Hematopoietic multipotent progenitor cell treated with erythropoietin and hydrocortisone succinate and interleukin-3 and kit ligand, for 17 days (in vitro differentiated cells): ENCODE measurements around the gene ANAPC10.
"Not testable (repeated sequence)": the region's sequence is repeated elsewhere in the genome, so short reads cannot be mapped to it uniquely, and the experiment has no call there.

Source experiments
- DNase-seq: peaks from one replicate; pipeline ENCODE4 v3.0.0-alpha.2; 2015; ENCODE audit warnings: low spot score

Gene ANAPC10

DNA sequence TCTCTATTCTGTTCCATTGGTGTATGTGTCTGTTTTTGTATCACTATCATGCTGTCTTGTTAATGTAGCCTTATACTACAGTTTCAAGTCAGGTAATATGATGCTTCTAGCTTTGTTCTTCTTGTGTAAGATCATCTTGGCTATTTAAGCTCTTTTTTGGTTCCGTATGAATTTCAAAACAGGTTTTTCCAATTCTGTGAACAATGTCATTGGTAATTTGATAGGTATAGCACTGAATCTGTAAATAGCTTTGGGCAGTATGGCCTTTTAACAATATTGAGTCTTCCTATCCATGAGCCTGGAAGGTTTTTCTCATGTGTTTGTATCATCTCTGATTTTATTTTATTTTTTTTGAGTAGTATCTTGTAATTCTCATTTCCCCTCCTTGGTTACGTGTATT lies 94.3 kb downstream of the ANAPC10 start:
- no peak for DNase-seq

DNA sequence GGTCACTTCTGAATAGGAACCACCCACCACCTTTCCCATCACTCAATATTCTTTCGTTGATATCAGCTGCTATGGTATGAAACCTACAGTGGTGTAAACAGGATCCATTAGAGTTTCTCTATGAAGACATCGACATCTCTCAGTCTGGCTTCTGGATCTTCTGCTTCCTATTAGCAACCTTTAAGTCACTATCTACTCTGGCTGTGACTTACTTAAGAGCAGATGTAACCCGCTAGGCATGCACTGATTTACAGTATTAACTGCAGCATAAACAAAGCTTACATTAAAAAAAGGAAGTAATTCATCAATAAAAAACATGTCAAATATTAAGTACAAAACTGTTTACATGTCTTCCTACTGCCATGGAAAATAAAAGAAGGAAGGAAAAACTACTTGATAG lies 96.4 kb downstream of the ANAPC10 start:
- no peak for DNase-seq

DNA sequence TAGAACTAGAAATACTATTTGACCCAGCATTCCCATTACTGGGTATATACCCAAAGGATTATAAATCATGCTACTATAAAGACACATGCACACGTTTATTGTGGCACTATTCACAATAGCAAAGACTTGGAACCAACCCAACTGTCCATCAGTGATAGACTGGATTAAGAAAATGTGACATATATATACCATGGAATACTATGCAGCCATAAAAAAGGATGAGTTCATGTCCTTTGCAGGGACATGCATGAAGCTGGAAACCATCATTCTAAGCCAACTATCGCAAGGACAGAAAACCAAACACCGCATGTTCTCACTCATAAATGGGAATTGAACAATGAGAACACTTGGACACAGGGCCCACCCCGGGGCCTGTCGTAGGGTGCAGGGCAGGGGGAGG lies 97.3 kb downstream of the ANAPC10 start:
- DNase-seq = not testable (repeated sequence)

DNA sequence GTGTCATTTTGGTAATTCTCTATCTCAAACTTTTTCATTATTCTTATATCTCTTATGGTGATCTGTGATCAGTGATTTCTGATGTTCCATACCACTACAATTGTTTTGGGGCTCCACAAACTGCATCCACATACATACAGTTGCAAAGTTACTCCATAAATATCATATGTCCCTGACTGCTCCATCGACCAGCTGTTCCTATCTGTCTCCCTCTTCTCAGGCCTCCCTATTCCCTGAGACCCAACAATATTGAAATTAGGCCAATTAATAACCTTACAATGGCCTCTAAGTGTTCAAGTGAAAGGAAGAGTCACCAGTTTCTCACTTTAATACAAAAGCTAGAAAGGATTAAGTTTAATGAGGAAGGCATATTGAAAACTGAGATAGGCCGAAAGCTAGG lies 108.7 kb downstream of the ANAPC10 start:
- no peak for DNase-seq

DNA sequence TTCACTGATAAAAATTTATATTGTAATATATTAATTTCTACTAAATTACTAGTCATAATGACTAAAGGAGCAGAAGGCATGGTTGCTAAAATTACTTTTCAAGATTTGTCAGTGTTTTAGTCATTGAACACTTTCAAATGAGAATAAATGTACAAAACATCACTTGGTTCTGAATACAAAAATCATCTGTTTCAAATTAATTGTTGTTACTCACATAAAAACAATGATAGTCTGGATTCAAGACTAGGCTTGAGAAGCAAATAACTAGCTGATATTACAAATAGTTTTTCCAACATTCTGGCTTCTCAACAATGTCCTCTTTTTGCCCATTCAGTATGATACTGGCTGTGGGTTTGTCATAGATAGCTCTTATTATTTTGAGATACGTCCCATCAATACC lies 112.5 kb downstream of the ANAPC10 start:
- no peak for DNase-seq

DNA sequence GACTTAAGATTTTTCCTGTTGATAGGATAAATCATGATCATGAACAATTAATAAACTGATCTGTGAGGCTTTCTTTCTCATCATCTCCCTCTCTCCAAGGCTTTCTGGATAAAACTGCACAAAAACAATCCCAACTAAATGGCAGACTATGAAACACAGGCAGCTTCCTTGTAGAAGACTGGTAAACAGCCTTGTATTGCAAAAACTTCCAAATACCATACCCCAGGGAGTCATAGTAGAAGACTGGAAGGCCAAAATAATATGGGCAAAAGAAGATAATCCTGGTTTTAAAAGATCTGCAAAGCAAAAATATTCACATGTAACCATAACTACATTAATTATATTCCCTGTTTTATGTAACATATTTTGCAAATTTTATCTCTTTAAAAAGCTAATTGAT lies 113.0 kb downstream of the ANAPC10 start:
- DNase-seq = no peak

DNA sequence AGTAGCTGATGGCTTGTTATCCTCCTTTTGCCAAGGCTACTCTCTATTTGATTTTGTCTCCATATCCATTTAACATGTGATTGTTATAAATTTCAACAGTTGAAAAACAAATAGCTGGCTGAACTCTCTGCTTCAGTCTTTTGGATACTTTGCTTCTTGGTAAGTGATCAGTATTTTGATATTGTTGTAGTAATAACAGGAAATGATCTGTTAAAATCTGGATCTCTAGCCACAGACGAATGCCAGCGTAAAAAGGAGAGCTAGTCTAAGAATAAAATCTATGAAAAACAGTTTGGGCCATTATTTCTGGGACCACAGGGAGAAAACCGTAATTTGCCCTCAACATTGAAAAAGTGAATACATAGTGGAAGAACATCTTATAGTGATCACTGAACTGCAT lies 113.8 kb downstream of the ANAPC10 start:
- DNase-seq = no peak

DNA sequence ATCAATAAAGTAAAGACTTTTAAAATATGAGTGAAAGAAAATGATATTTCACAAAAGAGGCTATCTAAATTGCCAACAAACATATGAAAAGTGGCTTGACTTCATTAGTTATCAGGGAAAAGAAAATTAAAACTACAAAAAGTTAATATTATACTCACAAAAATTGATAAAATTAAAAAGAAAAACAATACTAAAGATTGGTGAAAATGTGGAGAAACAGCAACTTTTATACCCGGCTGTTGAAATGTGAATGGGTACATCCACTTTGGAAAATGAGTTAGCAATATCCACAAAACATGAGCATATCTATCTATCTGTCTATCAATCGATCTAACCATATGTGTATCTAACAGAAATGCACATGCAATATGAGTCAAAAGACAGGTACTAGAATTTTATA lies 122.3 kb downstream of the ANAPC10 start:
- no peak for DNase-seq

DNA sequence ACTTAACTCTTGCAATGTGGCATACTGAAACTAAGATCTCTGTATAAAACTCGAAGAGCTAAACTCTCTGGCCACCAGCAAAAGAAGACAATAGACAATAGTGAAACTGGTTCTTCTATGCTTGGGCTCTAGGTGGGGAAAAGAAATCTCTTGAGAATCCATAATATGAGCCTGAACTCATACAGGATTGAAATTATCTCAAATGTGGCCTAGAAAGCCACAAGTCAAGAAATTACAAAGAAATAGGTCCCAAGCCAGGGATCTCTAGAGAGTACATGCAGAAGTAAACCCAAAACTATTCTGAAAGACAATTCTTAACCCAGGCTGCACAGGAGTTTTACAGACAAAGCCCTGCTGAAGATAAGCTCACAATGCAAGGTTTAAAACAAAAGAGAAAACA lies 127.4 kb downstream of the ANAPC10 start:
- DNase-seq = no peak

DNA sequence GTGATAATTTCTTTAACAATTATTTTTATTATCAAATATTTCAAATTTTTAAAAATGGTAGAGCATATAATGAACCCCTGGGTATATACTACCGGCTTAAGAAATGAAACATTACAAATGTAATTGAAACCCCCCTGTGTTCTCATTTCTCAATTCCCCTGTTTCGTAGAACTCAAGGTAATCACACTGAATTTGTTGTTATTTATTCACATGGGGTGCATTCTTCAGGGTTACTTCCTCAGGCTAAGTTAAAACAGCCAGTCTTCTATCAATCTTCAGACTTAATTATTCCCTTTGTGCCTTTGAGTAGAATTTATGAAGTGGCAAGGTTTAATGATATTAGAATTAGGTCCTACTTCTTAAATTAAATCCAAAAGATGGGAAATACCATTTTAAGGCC lies 128.2 kb downstream of the ANAPC10 start:
- DNase-seq = no peak

DNA sequence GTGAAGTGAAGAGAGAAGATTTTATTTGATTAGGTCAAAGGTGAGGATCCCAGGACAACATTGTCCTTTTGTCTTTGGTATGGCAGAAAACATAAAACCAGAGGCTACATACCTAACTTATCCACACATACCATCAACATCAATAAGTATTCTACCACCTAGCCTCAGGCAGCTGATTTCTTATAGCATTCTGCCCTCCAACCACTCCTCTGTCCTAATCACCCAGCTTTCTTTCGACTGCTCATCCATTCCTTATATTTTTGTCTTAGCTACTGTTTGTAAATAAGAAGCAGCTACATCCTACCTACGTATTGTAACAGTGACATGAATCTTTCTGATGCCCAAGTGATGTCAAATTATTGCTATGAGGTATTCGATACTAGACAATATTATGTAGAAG lies 129.4 kb downstream of the ANAPC10 start:
- no peak for DNase-seq

DNA sequence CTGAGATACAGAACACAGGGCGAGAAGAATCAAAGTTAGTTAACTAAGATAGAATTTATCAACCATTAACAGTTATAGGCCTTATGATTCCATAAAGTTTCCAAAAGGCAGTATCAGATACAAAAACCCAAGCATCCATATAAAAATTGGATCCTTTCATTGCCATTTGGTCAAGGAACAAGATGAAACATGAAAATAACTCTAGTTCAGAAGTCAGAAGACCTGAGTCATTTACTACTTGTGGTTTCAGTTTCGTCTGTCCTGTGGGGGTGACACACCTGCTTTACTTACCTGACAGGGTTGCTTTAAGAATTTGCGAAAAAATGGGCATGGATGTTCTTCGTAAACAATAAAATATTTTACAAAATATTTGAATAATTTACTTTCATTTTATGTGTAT lies 130.8 kb downstream of the ANAPC10 start:
- no peak for DNase-seq

DNA sequence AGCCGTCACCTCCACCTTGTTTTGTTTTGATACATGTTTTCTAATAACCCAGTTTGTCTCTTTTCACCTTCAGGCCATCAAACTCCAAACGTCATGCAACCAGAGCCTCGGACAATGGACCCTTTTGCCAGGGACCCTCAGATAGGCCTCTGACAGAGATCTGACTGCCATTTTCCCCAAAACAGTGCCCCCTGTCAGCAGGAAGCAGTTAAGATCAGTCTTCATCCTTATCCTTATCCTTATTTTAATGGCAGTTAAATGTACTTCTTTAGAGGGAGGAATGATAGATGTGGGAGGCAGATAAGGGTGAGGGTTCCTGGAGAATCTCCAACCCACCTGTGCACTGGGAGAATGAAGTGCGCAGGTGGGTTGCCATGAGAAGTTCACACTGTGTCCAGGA lies 135.7 kb downstream of the ANAPC10 start:
- no peak for DNase-seq

DNA sequence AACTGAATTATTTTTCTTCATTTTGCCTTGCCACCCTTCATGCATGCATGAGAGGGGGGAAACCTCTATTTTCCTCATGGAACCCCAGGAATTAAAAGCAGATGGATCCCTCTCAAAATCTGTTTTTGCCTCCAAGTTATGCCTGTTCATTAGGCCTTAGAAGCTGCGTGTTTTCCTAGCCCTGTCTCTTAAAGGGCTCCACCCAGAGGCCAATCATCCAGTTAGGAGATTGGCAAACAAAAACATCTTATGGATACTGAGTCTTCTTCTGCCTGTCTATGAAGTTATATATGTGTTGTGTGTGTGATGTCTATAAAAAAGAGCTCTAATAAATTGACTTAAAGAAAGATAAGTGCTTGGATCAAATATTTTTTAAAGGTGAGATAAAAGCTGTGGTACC lies 142.9 kb downstream of the ANAPC10 start:
- no peak for DNase-seq

DNA sequence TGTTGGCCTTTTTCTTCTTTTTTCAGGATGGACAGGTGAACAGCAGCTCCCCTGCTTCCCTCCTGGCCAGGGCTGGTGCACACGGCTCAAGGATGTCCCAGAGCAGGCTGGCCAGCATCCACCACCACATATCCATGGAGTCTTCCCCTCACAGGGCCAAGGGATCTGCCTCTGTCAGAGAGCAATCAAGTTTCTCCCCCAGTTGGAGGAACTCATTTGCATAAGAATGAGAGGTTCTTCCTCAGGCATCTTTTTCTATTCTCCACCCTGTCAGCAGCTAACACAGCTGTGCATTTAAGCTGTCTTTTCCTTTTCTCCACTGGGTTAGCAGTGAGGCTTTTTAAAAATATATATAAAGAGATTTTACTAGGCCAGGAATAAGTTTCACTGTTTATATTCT lies 143.8 kb downstream of the ANAPC10 start:
- no peak for DNase-seq

DNA sequence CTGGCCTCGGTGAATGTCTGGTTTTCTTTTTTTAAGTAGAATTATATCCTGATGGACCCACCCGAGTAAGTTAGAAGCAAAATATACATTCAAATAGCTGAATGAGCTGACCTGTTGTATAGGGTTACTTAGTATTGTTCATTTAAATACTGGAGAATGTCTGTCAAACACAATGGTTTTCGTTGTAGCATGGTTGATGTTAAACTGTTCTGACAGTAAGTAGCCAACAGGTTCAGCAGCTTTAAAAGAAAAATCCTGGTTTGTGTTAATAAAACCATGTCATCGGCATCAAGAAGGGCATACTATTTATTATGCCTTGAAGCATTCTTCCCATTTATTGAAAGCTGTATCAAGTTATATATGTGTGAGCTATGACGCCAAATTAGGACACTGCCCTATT lies 149.6 kb downstream of the ANAPC10 start:
- DNase-seq = no peak

DNA sequence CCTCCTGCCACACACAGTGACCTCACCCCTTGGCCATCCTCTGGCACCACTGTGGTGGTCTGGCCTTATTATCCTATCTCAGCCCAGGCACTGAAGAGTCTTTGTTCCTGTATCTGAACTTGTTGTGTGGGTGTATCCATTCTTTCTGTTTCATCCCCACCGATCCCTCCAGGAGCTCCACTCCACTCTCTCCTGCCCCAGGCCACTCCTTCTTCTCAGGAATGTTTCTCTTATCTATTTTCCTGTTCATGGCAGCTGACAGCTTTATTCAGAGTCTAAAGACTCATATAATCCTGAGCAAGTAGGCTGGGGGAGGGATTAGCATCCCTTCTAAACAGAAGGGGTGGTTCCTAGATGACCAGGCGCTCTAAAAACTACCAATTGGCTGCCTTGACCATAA lies 150.0 kb downstream of the ANAPC10 start:
- no peak for DNase-seq
